Astrocyte of the hippocampus (primary cell): ENCODE results near the gene CACNB4.
"Not testable (repeated sequence)": the region's sequence is repeated elsewhere in the genome, so short reads cannot be mapped to it uniquely, and the experiment has no call there.

Experiments used
- DNase-seq: peaks from one replicate; pipeline ENCODE4 v3.0.0; 2011; ENCODE audit warnings: low read depth, low spot score

Gene CACNB4

DNA sequence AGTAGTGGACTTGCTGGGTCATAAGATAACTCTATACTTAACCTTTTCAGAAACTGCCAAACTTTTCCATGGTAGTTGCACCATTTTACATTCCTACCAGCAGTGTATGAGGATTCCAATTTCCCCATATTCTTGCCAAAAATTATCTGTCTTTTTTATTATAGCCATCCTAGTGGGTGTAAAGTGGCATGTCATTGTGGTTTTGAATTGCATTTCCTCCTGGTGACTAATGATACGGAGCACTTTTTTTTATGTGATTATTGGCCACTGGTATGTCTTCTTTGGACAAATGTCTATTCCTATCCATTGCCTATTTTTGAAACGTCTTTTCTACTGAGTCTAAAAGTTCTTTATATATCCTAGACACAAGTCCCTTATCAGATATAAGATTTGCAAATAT lies 44.3 kb downstream of the CACNB4 start:
- DNase-seq = peak; percentile 81

DNA sequence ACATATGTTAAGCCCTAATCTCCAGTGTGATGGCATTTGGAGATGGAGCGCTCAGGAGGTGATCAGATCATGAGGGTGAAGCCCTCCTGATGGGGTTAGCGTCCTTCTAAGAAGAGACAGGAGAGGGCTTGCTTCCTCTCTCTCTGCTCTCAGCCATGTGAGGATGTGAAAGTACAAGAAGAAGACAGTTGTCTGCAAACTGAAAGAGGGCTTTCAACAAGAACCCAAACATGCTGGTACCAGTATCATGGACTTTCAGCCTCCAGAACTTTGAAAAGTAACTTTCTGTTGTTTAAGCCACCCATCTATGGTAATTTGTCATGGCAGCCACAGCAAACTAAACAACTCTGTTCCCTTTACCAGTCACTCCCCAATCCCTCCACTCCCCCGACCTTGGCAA lies 47.4 kb downstream of the CACNB4 start:
- no peak for DNase-seq

DNA sequence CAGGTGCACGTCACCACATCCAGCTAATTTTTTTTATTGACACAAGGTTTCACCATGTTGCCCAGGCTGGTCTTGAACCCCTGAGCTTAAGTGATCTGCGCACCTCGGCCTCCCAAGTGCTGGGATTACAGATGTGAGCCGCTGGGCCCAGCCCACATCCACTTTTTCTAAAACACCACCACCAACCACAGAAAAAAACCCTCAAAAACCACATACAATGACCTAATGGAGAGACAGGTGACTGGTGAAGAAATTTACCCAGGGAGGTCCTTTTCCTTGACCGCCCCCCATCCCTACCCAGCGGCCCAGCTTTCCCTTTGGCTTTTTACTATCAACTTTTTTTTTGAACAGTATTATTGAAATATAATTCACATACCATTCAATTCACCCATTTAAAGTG lies 47.9 kb downstream of the CACNB4 start:
- DNase-seq = no peak

DNA sequence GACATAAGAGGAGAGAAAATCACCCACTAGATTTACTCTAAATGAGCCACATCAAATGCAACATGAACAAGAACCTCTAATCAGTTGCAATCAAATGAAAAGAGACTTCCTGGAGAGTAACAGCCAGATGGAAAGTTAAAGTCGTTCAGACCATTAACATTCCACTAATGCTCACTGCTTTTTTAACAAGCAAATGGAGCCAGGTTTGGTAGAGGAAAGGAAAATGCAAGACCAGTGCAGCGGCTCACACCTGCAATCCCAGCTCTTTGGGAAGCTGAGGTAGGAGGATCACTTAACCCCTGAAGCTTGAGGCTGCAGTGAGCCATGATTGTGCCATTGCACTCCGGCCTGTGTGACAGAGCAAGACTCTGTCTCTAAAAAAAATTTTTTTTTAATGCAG lies 48.5 kb downstream of the CACNB4 start:
- DNase-seq = no peak

DNA sequence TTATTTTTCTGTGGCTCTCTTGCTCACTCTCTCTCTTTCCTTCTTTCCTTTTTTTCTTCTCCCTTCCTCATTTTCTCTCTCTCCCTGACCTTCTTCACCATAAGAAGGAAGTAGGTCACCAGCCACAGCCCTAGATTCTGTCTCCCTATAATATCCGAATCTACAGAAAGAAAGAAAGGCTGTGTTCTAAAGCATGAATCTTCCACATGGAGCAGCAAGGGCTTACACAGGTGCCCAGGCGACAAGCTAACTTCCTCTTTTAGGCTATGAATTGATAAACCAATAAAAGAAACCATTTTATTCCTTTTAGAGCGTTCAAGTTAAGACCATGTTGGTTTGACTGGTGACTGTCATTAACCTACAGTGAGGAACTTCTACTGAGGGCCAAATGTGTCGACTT lies 49.3 kb downstream of the CACNB4 start:
- DNase-seq = no peak

DNA sequence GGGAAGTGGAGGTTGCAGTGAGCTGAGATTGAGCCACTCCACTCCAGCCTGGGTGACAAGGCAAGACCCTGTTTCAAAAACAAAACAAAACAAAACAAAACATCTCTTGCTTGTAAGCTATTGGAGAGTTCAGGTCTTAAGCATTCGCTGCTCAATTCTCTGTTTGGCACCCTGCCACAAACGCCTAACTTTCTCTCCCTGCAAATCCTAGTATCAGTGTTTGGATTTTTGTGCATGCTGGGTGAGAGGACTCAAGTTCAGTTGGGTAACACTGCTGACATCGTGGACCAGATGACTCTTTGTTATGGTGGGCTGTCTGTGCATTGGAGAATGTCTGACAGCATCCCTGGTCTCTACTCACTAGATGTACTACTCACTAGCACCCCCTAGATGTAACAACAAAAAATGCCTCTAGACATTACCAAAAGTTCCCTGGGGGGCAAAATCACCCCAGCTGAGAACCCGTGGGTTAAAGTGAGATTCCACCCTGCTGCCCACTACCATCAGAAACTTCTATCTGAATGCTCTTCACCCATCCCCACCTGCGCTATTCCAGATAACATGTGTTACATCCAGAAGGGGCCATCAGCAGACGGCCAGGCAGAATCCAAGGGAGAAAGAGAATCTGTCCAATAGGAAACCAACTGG lies 50.9 kb downstream of the CACNB4 start:
- no peak for DNase-seq

DNA sequence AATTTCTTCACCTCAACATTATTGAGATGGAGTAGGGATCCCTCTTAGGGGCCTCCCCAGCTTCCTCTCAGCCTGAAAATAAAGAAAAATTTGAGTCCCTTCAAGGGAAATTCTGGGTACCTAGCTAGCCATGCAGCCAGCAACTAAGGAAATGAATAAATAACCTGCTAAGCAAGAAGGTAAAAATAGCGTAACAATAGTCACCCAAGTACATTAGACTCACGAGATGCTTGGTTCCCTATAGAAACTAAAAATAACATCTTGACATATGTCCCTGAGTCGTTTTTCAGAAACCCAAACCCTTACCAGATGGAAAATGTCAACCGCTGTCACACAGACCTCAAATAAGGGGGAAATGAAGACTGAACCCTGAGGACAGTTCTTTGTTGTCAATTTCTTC lies 51.9 kb downstream of the CACNB4 start:
- no peak for DNase-seq

DNA sequence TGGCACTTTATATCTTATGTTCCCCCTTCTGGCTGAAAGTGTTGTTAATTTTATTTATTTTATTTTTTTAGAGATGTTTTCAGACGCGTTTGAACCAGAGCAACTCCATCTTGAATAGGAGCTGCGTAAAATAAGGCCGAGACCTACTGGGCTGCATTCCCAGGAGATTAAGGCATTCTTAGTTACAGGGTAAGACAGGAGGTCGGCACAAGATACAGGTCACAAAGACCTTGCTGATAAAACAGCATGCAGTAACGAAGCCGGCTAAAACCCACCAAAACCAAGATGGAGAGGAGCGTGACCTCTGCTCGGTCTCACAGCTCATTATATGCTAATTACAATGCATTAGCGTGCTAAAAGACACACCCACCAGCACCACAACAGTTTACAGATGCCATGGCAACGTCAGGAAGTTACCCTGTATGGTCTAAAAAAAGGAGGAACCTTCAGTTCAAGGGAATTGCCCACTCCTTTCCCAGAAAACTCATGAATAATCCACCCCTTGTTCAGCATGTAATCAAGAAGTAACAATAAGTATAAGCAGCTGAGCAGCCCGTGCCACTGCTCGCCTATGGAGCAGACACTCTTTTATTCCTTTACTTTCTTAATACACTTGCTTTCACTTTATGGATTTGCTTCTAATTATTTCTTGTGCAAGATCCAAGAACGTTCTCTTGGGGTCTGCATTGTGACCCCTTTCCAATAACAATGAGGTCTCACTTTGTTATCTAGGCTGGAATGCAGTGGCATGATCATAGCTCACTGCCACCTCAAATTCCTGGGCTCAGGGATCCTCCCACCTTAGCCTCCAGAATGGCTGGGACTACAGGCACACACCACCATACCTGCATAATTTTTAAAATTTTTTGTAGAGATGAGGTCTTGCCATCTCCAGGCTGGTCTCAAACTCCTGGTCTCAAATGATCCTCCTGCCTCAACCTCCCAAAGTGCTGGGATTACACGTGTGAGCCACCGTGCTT lies 55.9 kb downstream of the CACNB4 start:
- peak; percentile 80 for DNase-seq

DNA sequence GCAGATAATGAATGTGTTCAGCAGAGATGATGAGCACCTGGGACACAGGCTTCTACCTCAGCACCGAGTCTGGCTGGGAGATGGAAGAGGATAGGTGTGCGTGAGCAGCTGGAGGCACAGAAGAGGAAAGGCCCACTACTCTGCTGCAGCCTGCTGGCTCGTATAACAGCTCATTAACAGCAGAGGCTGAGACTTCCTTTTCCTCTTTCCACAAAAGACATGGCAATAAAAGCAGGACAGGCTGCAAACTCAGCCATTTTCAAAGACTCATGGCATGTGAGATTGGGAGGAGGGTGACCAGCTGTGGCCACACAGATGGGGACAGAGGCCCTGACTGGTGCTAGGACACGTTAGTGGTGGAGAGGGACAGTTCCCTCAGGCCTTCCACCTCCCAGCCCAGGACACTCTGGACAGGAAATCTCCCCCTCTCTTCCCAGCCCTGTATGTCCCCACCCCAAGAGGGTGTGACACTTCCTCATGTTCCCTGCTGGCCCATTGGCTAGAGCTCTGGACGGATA lies 60.3 kb downstream of the CACNB4 start:
- no peak for DNase-seq

DNA sequence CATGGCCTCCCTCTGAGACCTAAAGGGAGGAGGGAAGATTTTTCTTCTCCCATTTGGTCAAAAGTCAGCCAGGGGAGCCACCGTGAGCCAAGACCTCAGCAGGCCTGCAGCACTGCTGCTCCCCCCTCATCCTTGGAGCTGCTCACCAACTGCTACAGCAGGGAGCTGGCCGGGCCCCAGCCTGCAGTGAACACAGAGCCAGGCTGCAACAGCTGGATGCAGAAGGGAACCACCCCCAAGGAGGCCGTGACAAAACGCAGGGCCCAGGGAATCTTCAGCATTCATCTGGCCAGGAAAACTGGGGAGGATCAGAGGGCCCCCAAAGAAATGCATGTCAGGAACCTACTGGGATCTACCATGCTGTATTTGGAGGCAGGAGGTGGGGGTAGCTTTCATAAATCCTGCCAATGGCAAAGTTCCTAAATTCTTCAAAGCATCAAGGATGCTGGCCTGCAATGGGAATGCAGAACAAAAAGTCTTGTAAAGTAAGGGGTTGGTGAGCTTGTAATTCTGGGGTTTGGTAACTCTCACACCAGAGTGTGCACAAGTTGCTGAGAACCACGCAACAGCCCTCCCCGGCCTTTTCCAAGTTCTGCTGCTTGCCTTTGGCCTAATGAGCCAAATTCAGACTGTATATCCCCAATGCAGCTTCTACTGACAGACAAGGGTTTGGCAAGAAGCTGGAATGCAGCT lies 61.0 kb downstream of the CACNB4 start:
- DNase-seq = no peak

DNA sequence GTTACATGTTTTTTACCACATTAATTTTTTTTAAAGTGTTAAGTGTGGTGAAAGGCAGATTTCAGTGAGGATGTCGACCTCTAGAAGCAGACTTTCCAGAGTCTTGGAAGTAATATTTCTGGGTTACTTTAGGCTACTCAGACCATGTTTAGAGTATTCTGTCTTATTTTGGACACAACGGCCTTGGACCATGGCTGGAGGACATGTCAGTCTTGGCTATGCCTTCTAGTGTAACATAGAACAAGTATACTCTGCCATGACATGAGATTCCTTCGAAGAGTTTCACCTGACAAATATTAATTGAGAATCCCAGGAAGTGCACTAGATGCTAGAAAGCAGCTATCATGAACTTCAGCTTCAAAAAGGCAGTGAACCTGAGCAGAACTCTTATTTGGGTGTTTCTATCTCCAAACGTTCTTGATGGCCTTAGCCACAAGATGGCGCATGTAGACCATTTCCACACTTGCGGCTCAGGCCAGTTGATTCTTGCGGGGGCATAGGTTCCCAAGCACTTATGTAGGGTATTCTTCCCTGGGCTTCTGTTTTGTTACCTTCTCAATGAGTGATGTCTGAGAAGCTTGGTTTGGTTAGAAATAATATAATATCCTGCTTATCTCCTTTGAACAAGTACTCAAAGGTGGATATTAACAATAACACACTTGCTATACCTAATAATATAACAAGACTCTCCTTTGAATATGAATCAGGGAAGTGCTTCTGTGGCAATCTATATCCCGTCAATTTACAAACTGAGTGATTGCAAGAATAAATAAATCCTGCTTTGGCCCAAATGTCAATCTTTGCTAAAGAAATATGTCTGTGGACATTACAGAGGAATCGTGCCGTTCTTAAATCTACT lies 62.0 kb downstream of the CACNB4 start:
- peak; percentile 85 for DNase-seq

DNA sequence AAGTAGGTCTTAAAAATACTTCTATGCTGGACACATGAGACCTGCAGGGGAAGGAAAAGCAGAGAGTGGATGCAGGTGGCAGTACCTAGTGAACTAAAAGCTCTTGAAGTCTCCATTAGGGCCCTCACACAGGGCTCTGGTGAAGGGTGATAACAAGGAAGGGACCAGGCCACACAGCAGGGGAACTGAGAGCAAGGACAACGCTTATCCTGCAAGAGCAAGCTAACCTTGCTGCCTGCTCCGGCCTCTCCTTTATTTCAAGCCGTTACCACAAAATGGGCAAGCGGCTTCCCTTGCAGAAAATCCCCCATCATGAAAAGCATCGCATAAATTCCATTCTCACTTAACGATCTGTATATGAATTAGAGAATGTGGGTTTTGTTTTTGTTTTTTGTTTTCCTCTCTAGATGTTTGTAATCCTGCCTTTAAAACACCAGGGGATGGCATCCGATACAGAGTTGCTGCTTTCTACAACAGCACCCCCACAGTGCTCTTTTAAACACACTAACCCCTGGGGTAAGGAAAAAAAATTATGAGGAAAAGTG lies 64.5 kb downstream of the CACNB4 start:
- no peak for DNase-seq

DNA sequence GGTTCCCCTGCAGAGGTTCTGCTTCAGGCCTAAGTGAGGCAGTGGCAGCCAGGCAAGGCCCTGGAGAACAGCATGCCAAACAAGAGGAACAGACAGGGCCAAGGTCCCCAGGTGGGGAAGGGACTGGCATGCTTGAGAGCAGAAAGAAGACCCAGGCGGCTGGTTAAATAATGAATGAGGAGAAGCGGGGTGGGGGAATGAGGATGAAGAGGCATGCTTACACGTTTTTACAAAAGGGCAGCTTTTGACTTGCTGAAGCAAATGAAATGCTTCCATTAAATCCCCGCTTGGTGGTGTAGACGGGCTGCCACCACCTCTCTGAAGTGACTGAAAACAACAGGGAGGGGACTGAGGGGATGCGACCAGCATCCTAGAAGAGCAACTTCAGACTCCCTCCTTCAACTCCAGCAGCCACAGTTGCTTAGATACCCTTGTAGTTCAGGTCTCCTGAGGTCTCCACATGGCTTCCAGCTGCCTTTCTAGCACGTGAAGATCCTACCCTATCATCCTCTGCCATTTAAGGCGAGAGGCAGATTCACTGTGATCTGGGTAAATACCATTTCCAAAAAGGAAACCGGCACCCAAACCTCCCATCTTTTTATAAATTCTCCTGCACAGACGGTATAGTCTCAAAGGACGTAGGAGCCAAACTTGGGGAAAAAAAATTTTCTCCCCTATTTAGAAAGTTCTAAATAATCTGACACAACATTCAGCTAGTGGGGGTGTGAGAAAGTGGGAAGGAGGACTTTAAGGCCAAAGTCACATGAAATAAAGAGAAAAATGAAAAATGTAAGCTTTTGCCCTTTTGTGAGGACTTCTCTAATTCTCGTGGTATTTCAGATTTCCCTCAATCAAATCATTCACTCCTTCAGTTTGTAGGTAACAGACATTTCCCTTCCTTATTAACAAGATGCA lies 65.6 kb downstream of the CACNB4 start:
- no peak for DNase-seq

DNA sequence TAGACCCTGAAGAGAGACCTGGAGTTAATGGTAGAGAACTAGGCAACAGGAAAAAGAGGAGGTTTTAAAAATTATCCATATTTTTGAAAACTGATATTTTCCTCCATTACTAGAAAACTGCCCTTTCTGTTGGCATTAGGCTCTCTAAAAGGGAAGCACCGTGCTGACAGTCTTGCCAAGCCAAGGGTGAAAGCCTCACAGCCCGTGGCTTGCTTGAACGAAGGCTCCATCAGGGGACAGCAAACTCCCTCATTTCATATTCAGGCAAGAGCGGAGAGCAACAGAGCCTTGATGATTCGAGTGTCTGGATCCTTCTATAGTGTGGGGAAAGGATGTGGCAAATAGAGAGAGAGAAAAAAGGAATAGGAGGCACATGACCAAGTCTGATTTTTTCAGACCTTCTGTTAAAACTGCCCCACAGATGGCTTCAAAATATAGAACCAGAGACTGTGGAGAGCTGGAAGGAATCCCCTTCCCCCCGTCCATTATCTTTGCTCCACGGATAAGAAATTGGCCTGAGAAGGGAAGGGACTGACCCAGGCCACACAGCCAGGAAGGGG lies 67.0 kb downstream of the CACNB4 start:
- no peak for DNase-seq

DNA sequence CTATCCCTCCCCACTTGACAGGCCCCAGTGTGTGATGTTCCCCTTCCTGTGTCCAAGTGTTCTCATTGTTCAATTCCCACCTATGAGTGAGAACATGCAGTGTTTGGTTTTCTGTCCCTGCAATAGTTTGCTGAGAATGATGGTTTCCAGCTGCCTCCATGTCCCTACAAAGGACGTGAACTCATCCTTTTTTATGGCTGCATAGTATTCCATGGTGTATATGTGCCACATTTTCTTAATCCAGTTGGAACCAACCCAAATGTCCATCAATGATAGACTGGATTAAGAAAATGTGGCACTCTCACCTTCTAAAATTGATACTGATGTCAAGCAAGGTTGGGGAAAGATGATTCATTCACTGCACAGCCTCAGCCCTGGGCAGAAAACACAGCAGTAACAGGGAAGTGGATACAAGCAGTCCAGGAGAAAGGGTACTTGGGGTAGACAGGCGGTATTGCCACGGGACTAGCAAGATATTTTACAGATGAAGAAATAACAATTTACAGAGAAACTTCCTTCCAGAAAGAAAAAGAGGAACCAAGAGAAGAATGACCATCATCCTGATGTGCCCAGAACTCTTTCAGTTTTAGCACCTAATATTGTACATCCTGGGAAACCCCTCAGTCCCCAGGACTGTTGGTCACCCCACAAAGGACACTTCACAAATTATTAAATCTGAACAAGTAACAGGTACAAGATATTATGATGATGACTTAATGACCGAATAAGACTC lies 68.1 kb downstream of the CACNB4 start:
- DNase-seq = not testable (repeated sequence)

DNA sequence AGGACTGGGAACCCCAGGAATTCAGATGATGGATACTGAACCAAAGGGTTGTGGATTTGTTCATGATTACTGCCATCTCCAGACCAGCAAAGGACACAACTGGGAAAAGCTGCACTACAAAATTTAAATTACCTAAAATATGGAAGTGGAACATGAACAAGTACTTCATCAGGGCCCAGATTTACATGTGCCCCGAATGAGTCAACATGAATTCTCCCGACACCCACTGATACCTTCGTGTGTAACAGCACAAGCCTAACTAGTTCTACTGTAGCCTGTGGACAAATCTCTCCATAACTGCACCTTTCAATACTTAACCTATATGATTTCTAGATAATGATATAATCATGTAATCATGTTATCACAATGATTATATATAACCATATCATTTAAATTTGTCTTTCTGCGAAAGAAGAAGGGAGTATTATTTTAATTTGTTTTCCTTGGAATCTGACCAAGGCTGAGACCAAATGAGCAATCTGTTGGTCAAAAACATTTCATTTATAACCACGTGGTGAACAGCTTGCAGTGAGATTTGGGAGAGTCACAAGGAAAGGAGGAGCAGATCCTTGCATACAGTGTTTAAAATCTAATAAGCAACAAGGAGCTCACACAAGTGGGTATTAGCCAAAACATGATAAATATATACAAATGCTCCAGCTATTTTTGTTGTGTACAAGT lies 70.5 kb downstream of the CACNB4 start:
- no peak for DNase-seq

DNA sequence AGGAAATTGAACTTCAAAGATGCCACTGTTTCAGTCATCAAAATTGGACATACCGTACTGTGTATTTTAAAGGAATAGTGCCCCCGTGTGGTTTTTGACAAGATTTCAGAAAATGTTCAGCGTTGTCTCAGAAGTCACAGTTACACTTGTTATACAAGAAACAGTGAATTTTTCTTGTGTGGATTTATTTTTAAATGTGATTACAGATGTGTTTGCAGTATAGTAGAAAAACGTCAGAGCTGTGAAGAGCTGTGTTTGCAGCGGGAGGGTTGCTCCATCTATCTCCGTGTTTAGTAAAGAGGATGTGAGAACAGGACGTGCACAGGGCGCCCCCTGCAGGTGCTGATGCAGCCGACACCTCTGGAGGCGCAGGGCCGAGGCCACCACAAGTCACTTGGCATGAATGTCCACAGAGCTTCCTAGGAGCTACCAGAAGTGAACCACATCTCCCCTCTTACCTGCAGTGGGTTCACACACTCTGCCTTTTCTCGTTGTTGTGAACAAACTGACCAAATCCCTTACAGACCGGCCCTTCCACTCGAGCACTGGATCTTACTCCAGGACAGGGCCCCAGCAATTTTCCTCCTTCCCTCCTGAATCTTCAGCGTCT lies 73.1 kb downstream of the CACNB4 start:
- DNase-seq = peak; percentile 91

DNA sequence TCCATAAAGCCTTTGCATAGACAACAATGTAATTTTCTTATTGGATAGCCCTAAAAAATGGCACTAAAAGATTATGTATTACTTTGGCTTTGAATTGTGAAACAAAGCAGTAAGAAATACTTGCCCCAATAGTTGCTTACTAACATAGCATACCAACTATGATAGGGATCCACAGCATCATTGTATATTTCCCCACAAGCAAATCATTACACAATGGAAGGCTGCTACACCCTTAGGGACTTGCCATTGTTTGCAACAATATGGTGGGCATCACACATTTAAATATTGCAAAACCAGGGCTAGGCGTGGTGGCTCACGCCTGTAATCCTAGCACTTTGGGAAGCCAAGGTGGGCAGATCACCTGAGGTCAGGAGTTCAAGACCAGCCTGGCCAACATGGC lies 74.4 kb downstream of the CACNB4 start:
- DNase-seq = no peak
